CD14-positive monocyte (primary cell): ENCODE measurements around the gene PMS1. TPM values are rescaled to one million over a fixed set of nuclear protein-coding genes. Genes with fewer than 3 reads are reported as not detected.
"Not testable (repeated sequence)": the region's sequence is repeated elsewhere in the genome, so short reads cannot be mapped to it uniquely, and the experiment has no call there.

Source experiments
- DNase-seq, 3 donors: peaks; one replicate each; pipeline ENCODE4 v3.0.0-alpha.2; 2011 to 2022
- H2AFZ ChIP-seq: 2 replicates; pipeline ENCODE4 v1.6.0; 2012; ENCODE audit warnings: mild to moderate bottlenecking, low read depth, low read length, inconsistent platforms; ENCODE audit not compliant: insufficient read depth, poor library complexity, severe bottlenecking
- H3K27ac ChIP-seq, 2 donors: 1 replicate in 1 of 2; 2 replicates in 1 of 2; pipeline ENCODE4 v1.5.1; 2012 to 2013; ENCODE audit warnings: low read length in 2 of 2, control low read depth in 1 of 2, inconsistent platforms in 1 of 2, low read depth in 1 of 2, mild to moderate bottlenecking in 1 of 2
- H3K27me3 ChIP-seq, 2 donors: one replicate each; pipeline versions ENCODE4 v1.6.0 to v1.6.1; 2011 to 2013; ENCODE audit warnings: low read length in 2 of 2; ENCODE audit not compliant: control insufficient read depth in 2 of 2, insufficient read depth in 2 of 2
- H3K36me3 ChIP-seq, 2 donors: replicated peaks in 1 of 2; 1 replicate in 1 of 2; 2 replicates in 1 of 2; pipeline versions ENCODE4 v1.5.1 to v1.6.1; 2012 to 2013; ENCODE audit warnings: low read length in 2 of 2, control low read depth in 1 of 2, inconsistent platforms in 1 of 2, mild to moderate bottlenecking in 1 of 2; ENCODE audit not compliant: insufficient read depth in 2 of 2, control insufficient read depth in 1 of 2
- H3K4me1 ChIP-seq, 2 donors: 1 replicate in 1 of 2; 2 replicates in 1 of 2; pipeline versions ENCODE4 v1.5.1 to v1.6.1; 2012 to 2013; ENCODE audit warnings: low read length in 2 of 2, control low read depth in 1 of 2, inconsistent platforms in 1 of 2, mild to moderate bottlenecking in 1 of 2, moderate library complexity in 1 of 2; ENCODE audit not compliant: insufficient read depth in 2 of 2, control insufficient read depth in 1 of 2
- H3K4me2 ChIP-seq: replicated peaks from 2 replicates; pipeline ENCODE3; 2012; ENCODE audit warnings: low read length, moderate library complexity, mild to moderate bottlenecking; ENCODE audit not compliant: poor library complexity, severe bottlenecking; ENCODE audit errors: extremely low read depth
- H3K4me3 ChIP-seq, 3 experiments: fragments of 200-600 bp in 1 of 3; sonication (generic) in 1 of 3; replicated peaks in 1 of 3; 1 replicate in 2 of 3; 2 replicates in 1 of 3; pipeline ENCODE4 v1.5.1; 2011 to 2013; ENCODE audit warnings: low read length in 3 of 3, mild to moderate bottlenecking in 3 of 3, control low read depth in 2 of 3, low read depth in 2 of 3, inconsistent platforms in 1 of 3, moderate library complexity in 1 of 3
- H3K79me2 ChIP-seq: 2 replicates; pipeline ENCODE4 v1.6.0; 2012; ENCODE audit warnings: mild to moderate bottlenecking, control low read depth, inconsistent platforms, low read length, moderate library complexity; ENCODE audit not compliant: insufficient read depth
- H3K9ac ChIP-seq: 2 replicates; pipeline ENCODE4 v1.6.0; 2017; ENCODE audit warnings: low read length, mild to moderate bottlenecking; ENCODE audit not compliant: insufficient read depth, poor library complexity, severe bottlenecking
- H3K9me3 ChIP-seq, 2 donors: replicated peaks in 1 of 2; 1 replicate in 1 of 2; 2 replicates in 1 of 2; pipeline versions ENCODE4 v1.5.1 to v1.6.1; 2012 to 2013; ENCODE audit warnings: low read length in 2 of 2, control low read depth in 1 of 2; ENCODE audit not compliant: control insufficient read depth in 1 of 2, insufficient read depth in 1 of 2
- H4K20me1 ChIP-seq: 2 replicates; pipeline ENCODE4 v1.6.0; 2012; ENCODE audit warnings: mild to moderate bottlenecking, low read length, control low read depth, moderate library complexity; ENCODE audit not compliant: insufficient read depth
- H3K27ac Mint-ChIP-seq, 7 donors: one replicate each; pipeline ENCODE4 v1.8.0; 2020; ENCODE audit warnings: mild to moderate bottlenecking in 7 of 7, mixed read lengths in 7 of 7, moderate library complexity in 6 of 7, inconsistent platforms in 2 of 7
- H3K27me3 Mint-ChIP-seq, 3 donors: one replicate each; pipeline ENCODE4 v1.8.0; 2021 to 2022; ENCODE audit warnings: low read depth in 3 of 3, mild to moderate bottlenecking in 3 of 3, mixed read lengths in 3 of 3, moderate library complexity in 3 of 3, inconsistent platforms in 1 of 3
- H3K36me3 Mint-ChIP-seq, 2 donors: one replicate each; pipeline ENCODE4 v1.8.0; 2020; ENCODE audit warnings: mixed read lengths in 2 of 2, inconsistent platforms in 1 of 2, mild to moderate bottlenecking in 1 of 2
- H3K4me1 Mint-ChIP-seq: one replicate; pipeline ENCODE4 v1.8.0; 2020; ENCODE audit warnings: mild to moderate bottlenecking, mixed read lengths
- H3K4me3 Mint-ChIP-seq, 2 donors: one replicate each; pipeline ENCODE4 v1.8.0; 2020; ENCODE audit warnings: mild to moderate bottlenecking in 2 of 2, mixed read lengths in 2 of 2, moderate library complexity in 1 of 2
- H3K9me3 Mint-ChIP-seq, 7 donors: one replicate each; pipeline ENCODE4 v1.8.0; 2020 to 2022; ENCODE audit warnings: mixed read lengths in 7 of 7, mild to moderate bottlenecking in 6 of 7, moderate library complexity in 6 of 7, inconsistent platforms in 2 of 7
- whole genome bisulfite sequencing: methylation state at CpG from one replicate; pipeline ENCODE4 v1.1.5; 2013; ENCODE audit warnings: missing lambda C conversion rate; ENCODE audit not compliant: insufficient coverage; 5-methylcytosine and 5-hydroxymethylcytosine counted together
- intact Hi-C, 2 donors: fragments of 100-400 bp; cut with micrococcal nuclease; formaldehyde crosslinking; loops; one replicate each; pipeline versions ENCODE4 v1.15.0 to v1.15.1; 2023
- polyA plus RNA-seq, 3 donors: library from polyadenylated mRNA; depleted of rRNA in 1 of 3; unstranded in 2 of 3; stranded (reverse) in 1 of 3; fragments of 300-500 nt in 2 of 3; fragments of >200 nt in 1 of 3; fragmentation: Illumina TruSeq in 2 of 3; gene quantifications; 1 replicate in 2 of 3; 2 replicates in 1 of 3; pipeline ENCODE4 v1.2.3, GENCODE V29; 2012 to 2021
- TF ChIP-seq, protein P1 (sequence below): fragments of 200-600 bp; IDR thresholded peaks from one replicate; pipeline ENCODE4 v1.8.0; 2022; ENCODE audit warnings: antibody characterized with exemption, mild to moderate bottlenecking

Gene PMS1
- polyA plus RNA-seq, 3 donors: 3.7 to 7.8 (median 5.7) TPM

GRCh38 chr2:189834059-189834458 lies 49.8 kb downstream of the PMS1 start:
- no peak overlapping the region for H3K4me3 Mint-ChIP-seq
- Histone ChIP-seq H4K20me1 (no peaks in the 10 kb centered on the region), H3K4me1 (peaks cover 4 to 7% of the 10 kb centered on the region in 2 donors), H3K36me3 (peaks cover 0 to 11% of the 10 kb centered on the region in 2 donors), H3K4me2 (no peak overlapping the region), H2AFZ (no peak overlapping the region), H3K9me3 (no peaks in the 10 kb centered on the region), H3K4me3 (no peak overlapping the region), H3K9ac (no peak overlapping the region), H3K79me2 (no peaks in the 10 kb centered on the region), H3K27me3 (no peaks in the 10 kb centered on the region), H3K27ac (no peak overlapping the region)
- H3K27me3 Mint-ChIP-seq: no peaks in the 10 kb centered on the region
- intact Hi-C loops: no loop called here
- no peak for DNase-seq
- 95% methylated on average over 2 of the region's 3 CpGs for WGBS
- peak overlapping the region in 1 of 7 donors; percentile 41 for H3K27ac Mint-ChIP-seq
- TF ChIP-seq, protein P1, sequence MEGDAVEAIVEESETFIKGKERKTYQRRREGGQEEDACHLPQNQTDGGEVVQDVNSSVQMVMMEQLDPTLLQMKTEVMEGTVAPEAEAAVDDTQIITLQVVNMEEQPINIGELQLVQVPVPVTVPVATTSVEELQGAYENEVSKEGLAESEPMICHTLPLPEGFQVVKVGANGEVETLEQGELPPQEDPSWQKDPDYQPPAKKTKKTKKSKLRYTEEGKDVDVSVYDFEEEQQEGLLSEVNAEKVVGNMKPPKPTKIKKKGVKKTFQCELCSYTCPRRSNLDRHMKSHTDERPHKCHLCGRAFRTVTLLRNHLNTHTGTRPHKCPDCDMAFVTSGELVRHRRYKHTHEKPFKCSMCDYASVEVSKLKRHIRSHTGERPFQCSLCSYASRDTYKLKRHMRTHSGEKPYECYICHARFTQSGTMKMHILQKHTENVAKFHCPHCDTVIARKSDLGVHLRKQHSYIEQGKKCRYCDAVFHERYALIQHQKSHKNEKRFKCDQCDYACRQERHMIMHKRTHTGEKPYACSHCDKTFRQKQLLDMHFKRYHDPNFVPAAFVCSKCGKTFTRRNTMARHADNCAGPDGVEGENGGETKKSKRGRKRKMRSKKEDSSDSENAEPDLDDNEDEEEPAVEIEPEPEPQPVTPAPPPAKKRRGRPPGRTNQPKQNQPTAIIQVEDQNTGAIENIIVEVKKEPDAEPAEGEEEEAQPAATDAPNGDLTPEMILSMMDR: no peak
- no peaks in the 10 kb centered on the region for H3K9me3 Mint-ChIP-seq
- H3K36me3 Mint-ChIP-seq: peaks cover 12 to 23% of the 10 kb centered on the region in 2 donors
- H3K4me1 Mint-ChIP-seq: peaks cover 6% of the 10 kb centered on the region

DNA sequence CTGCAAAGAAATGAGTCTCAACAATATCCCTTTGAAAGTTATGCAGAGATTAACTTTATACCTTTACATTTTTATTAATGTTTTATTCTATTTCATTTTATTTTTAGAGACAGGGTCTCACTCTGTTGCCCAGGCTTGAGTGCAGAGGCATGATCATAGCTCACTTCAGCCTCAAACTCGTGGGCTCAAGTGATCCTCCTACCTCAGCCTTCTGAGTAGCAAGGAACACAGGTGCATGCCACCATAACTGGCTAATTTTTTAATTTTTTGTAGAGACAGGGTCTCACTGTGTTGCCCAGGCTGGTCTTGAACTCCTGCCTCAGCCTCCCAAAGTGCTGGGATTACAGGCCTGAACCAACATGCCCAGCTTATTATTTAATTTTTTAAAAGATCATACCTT lies 50.4 kb downstream of the PMS1 start:
- H3K27me3 ChIP-seq, H3K9ac ChIP-seq, H3K9me3 Mint-ChIP-seq, H3K27ac ChIP-seq, H3K4me3 ChIP-seq, H4K20me1 ChIP-seq, H3K27me3 Mint-ChIP-seq, DNase-seq, H3K4me1 ChIP-seq, H2AFZ ChIP-seq, intact Hi-C loops, H3K9me3 ChIP-seq, H3K79me2 ChIP-seq, H3K4me1 Mint-ChIP-seq, H3K4me2 ChIP-seq, H3K4me3 Mint-ChIP-seq: not testable (repeated sequence)
- peaks cover 0 to 11% of the 10 kb centered on the region in 2 donors for H3K36me3 ChIP-seq
- peaks cover 12 to 20% of the 10 kb centered on the region in 2 donors for H3K36me3 Mint-ChIP-seq
- peak overlapping the region in 1 of 7 donors; percentile 22 for H3K27ac Mint-ChIP-seq
- WGBS: 100% methylated on average over 1 of the region's 1 CpG
